ENCODE data around the gene CDHR4.
"Not testable (repeated sequence)": the region's sequence is repeated elsewhere in the genome, so short reads cannot be mapped to it uniquely, and the experiment has no call there.

The CDHR4 gene

GRCh38 chr3:49780080-49780974 lies 19.3 kb downstream of the CDHR4 start:
- no peak for DNase-seq (ENCODE audit: low spot score)

- DNase-seq (ENCODE audit: low spot score), result no peak
Observed at GRCh38 chr3:49779358-49780079, 20.2 kb downstream of the CDHR4 start.

- DNase-seq (ENCODE audit: low spot score), result not testable (repeated sequence)
Observed at GRCh38 chr3:49776101-49776500, 23.6 kb downstream of the CDHR4 start.

- no peak for DNase-seq (ENCODE audit: low spot score)
Observed at GRCh38 chr3:49775538-49775937, 24.1 kb downstream of the CDHR4 start.

GRCh38 chr3:49772703-49773102 lies 27.0 kb downstream of the CDHR4 start:
- DNase-seq (ENCODE audit: low spot score), result no peak

GRCh38 chr3:49771340-49771938 lies 28.2 kb downstream of the CDHR4 start:
- DNase-seq (ENCODE audit: low spot score), result no peak

- DNase-seq (ENCODE audit: low spot score), result no peak
Observed at GRCh38 chr3:49769926-49770325, 29.7 kb downstream of the CDHR4 start.

- DNase-seq (ENCODE audit: low spot score), result no peak
Observed at GRCh38 chr3:49769286-49769915, 30.3 kb downstream of the CDHR4 start.

GRCh38 chr3:49763981-49764380 lies 35.7 kb downstream of the CDHR4 start:
- DNase-seq (ENCODE audit: low spot score), result no peak

GRCh38 chr3:49761661-49762060 lies 38.0 kb downstream of the CDHR4 start:
- DNase-seq (ENCODE audit: low spot score), result no peak

GRCh38 chr3:49759226-49759625 lies 40.4 kb downstream of the CDHR4 start:
- DNase-seq (ENCODE audit: low spot score), result no peak

- DNase-seq (ENCODE audit: low spot score), result no peak
Observed at GRCh38 chr3:49757197-49757596, 42.5 kb downstream of the CDHR4 start.

- DNase-seq (ENCODE audit: low spot score), result no peak
Observed at GRCh38 chr3:49756036-49756435, 43.6 kb downstream of the CDHR4 start.

GRCh38 chr3:49754536-49754935 lies 45.1 kb downstream of the CDHR4 start:
- DNase-seq (ENCODE audit: low spot score), result no peak

GRCh38 chr3:49751501-49751900 lies 48.2 kb downstream of the CDHR4 start:
- no peak for DNase-seq (ENCODE audit: low spot score)

- DNase-seq (ENCODE audit: low spot score), result no peak
Observed at GRCh38 chr3:49750056-49750455, 49.6 kb downstream of the CDHR4 start.

- DNase-seq (ENCODE audit: low spot score), result not testable (repeated sequence)
Observed at GRCh38 chr3:49748874-49749273, 50.8 kb downstream of the CDHR4 start.

- no peak for DNase-seq (ENCODE audit: low spot score)
Observed at GRCh38 chr3:49747792-49748480, 51.7 kb downstream of the CDHR4 start.

- DNase-seq (ENCODE audit: low spot score), result no peak
Observed at GRCh38 chr3:49745986-49746385, 53.7 kb downstream of the CDHR4 start.
